Left ventricle myocardium superior (tissue), 1 donor: Measurements from ENCODE around the gene CFAP90. TPM values are rescaled to one million over a fixed set of nuclear protein-coding genes. Genes with fewer than 3 reads are reported as not detected.

ENCODE experiments used
- ATAC-seq: fragments of 200-7000 bp; cut with Tn5 transposase; one replicate; pipeline ENCODE4 v1.9.1; 2020; ENCODE audit warnings: mild to moderate bottlenecking, moderate library complexity
- DNase-seq: peaks from one replicate; pipeline ENCODE4 v3.0.0-alpha.2; 2020
- intact Hi-C: fragments of 100-400 bp; cut with micrococcal nuclease; formaldehyde crosslinking; loops from one replicate; pipeline ENCODE4 v1.11.0; 2022
- total RNA-seq: library from RNA; stranded (reverse); fragmentation: NEBNext Ultra II Directional; extraction: Animal tissue kit (Norgen Biotek cat#: 25700); gene quantifications from one replicate; pipeline ENCODE4 v1.2.1, GENCODE V29; 2021
- donor health status: DM: no; HTN: yes; CAD: no; lungs with severe emphysema.

The CFAP90 gene
- total RNA-seq, 1 donor from 2014 or later: not detected

- no peak for DNase-seq
- intact Hi-C loops: no loop called here
- ATAC-seq: no peak
These were observed 61.4 kb downstream of the CFAP90 start for GRCh38 chr5:7789567-7789966.

- DNase-seq (no peak), ATAC-seq (no peak)
- intact Hi-C loops: no loop called here
These were observed 63.2 kb downstream of the CFAP90 start for GRCh38 chr5:7787770-7788169.

- DNase-seq (no peak), ATAC-seq (no peak)
- intact Hi-C loops: no loop called here
These were observed 66.1 kb downstream of the CFAP90 start for GRCh38 chr5:7784683-7785380.

GRCh38 chr5:7781899-7782298, 69.0 kb downstream of the CFAP90 start:
- intact Hi-C loops: no loop called here
- ATAC-seq (no peak), DNase-seq (no peak)

Other genes starting within 250 kb of the CFAP90 start
- gene FASTKD3, start 17.9 kb upstream of the CFAP90 start, total RNA-seq: 5.6 TPM
- gene MTRR, start 18.0 kb upstream of the CFAP90 start, total RNA-seq: 30.0 TPM